B cell (primary cell): Measurements from ENCODE around the gene OR52M1. TPM values are rescaled to one million over a fixed set of nuclear protein-coding genes. Genes with fewer than 3 reads are reported as not detected.
A peak's percentile ranks its signal among the peaks of the same experiment; 100 is the strongest.

ENCODE experiments used
- ATAC-seq: fragments of 200-7000 bp; cut with Tn5 transposase; one replicate; pipeline ENCODE4 v1.10.0; 2021; ENCODE audit warnings: low read depth, mild to moderate bottlenecking, moderate number of reproducible peaks, moderate library complexity
- CTCF ChIA-PET: fragments of 350-600 bp; sonication (Branson Sonifier 250); formaldehyde crosslinking; loops from one replicate; lab custom pipeline; 2021; ENCODE audit warnings: antibody characterized with exemption, inconsistent platforms; lab: Charles Lee
- POLR2A ChIA-PET: fragments of 350-600 bp; sonication (Branson Sonifier 250); formaldehyde crosslinking; loops from one replicate; lab custom pipeline; 2021; ENCODE audit warnings: antibody characterized with exemption; lab: Charles Lee
- DNase-seq: peaks from one replicate; pipeline ENCODE4 v3.0.0; 2013
- H2AFZ ChIP-seq: 2 replicates; pipeline ENCODE4 v1.6.1; 2012; ENCODE audit warnings: mild to moderate bottlenecking, low read depth, low read length; ENCODE audit not compliant: insufficient read depth, poor library complexity, severe bottlenecking
- H3K27ac ChIP-seq, 2 donors: 1 replicate in 1 of 2; 2 replicates in 1 of 2; pipeline ENCODE4 v1.5.1; 2012 to 2013; ENCODE audit warnings: low read length in 2 of 2, mild to moderate bottlenecking in 2 of 2, moderate library complexity in 1 of 2
- H3K27me3 ChIP-seq, 4 experiments: fragments of 200-600 bp in 1 of 4; sonication (generic) in 1 of 4; replicated peaks in 1 of 4; 1 replicate in 2 of 4; 2 replicates in 2 of 4; pipeline versions ENCODE4 v1.6.1 to v1.7.0; 2013 to 2016; ENCODE audit warnings: low read length in 3 of 4, mild to moderate bottlenecking in 2 of 4, mixed read lengths in 1 of 4, moderate library complexity in 1 of 4; ENCODE audit not compliant: insufficient read depth in 4 of 4, control insufficient read depth in 3 of 4; ENCODE audit errors: control extremely low read depth in 1 of 4
- H3K36me3 ChIP-seq, 2 experiments: replicated peaks in 1 of 2; 1 replicate in 1 of 2; 2 replicates in 1 of 2; pipeline versions ENCODE4 v1.6.1 to v1.7.1; 2013; ENCODE audit warnings: low read length in 1 of 2; ENCODE audit not compliant: insufficient read depth in 2 of 2, control insufficient read depth in 1 of 2; ENCODE audit errors: control extremely low read depth in 1 of 2, extremely low read depth in 1 of 2
- H3K4me1 ChIP-seq, 2 donors: fragments of 200-600 bp in 1 of 2; sonication (generic) in 1 of 2; 1 replicate in 1 of 2; 2 replicates in 1 of 2; pipeline versions ENCODE4 v1.5.1 to v1.6.1; 2013 to 2017; ENCODE audit warnings: low read length in 2 of 2; ENCODE audit not compliant: control insufficient read depth in 2 of 2, insufficient read depth in 2 of 2
- H3K4me2 ChIP-seq: replicated peaks from 2 replicates; pipeline ENCODE3; 2012; ENCODE audit warnings: mild to moderate bottlenecking, low read depth, low read length; ENCODE audit not compliant: poor library complexity, severe bottlenecking
- H3K4me3 ChIP-seq, 5 experiments: fragments of 200-600 bp in 1 of 5; sonication (generic) in 1 of 5; 1 replicate in 3 of 5; 2 replicates in 2 of 5; pipeline versions ENCODE4 v1.5.1 to v1.7.0; 2011 to 2016; ENCODE audit warnings: low read length in 4 of 5, mild to moderate bottlenecking in 4 of 5, low read depth in 2 of 5, control low read depth in 1 of 5, moderate library complexity in 1 of 5; ENCODE audit not compliant: insufficient read depth in 1 of 5; ENCODE audit errors: control extremely low read depth in 1 of 5, extremely low read depth in 1 of 5
- H3K79me2 ChIP-seq: fragments of 200-600 bp; sonication (generic); one replicate; pipeline ENCODE4 v1.6.0; 2016; ENCODE audit warnings: low read length; ENCODE audit not compliant: control insufficient read depth, insufficient read depth
- H3K9ac ChIP-seq: fragments of 200-600 bp; sonication (generic); 2 replicates; pipeline ENCODE4 v1.6.1; 2017; ENCODE audit warnings: mild to moderate bottlenecking, low read length, moderate library complexity
- H3K9me3 ChIP-seq, 3 donors: one replicate each; pipeline versions ENCODE4 v1.6.1 to v1.7.1; 2013; ENCODE audit warnings: low read length in 2 of 3; ENCODE audit not compliant: control insufficient read depth in 2 of 3, insufficient read depth in 1 of 3; ENCODE audit errors: control extremely low read depth in 1 of 3
- H4K20me1 ChIP-seq: 2 replicates; pipeline ENCODE4 v1.6.0; 2012; ENCODE audit warnings: mild to moderate bottlenecking, low read length; ENCODE audit not compliant: insufficient read depth, control insufficient read depth, poor library complexity, severe bottlenecking
- H3K27ac Mint-ChIP-seq: one replicate; pipeline ENCODE4 v1.8.0; 2021; ENCODE audit warnings: mixed read lengths
- H3K27me3 Mint-ChIP-seq: one replicate; pipeline ENCODE4 v1.8.0; 2021; ENCODE audit warnings: mixed read lengths
- H3K4me1 Mint-ChIP-seq: one replicate; pipeline ENCODE4 v1.8.0; 2021; ENCODE audit warnings: mixed read lengths
- H3K4me3 Mint-ChIP-seq: one replicate; pipeline ENCODE4 v1.8.0; 2021; ENCODE audit warnings: mixed read lengths
- H3K9me3 Mint-ChIP-seq: one replicate; pipeline ENCODE4 v1.8.0; 2022; ENCODE audit warnings: mixed read lengths; ENCODE audit not compliant: insufficient read depth
- CTCF ChIP-seq: fragments of 200-600 bp; IDR thresholded peaks from one replicate; pipeline ENCODE4 v1.8.0; 2022; ENCODE audit warnings: antibody characterized with exemption, mild to moderate bottlenecking
- EZH2 ChIP-seq: IDR thresholded peaks from 2 replicates; pipeline ENCODE4 v1.6.1; 2012; ENCODE audit warnings: borderline replicate concordance, low read depth, mild to moderate bottlenecking, moderate library complexity, low read length; ENCODE audit not compliant: insufficient read depth, poor library complexity, severe bottlenecking
- WGBS: methylation state at CpG from one replicate; pipeline ENCODE4 v1.1.5; 2013; ENCODE audit warnings: missing lambda C conversion rate; ENCODE audit not compliant: insufficient coverage; 5-methylcytosine and 5-hydroxymethylcytosine counted together
- intact Hi-C: fragments of 100-400 bp; cut with micrococcal nuclease; formaldehyde crosslinking; loops from one replicate; pipeline ENCODE4 v1.10.0; 2022
- polyA plus RNA-seq: library from polyadenylated mRNA; depleted of rRNA; stranded (reverse); fragments of >200 nt; gene quantifications from 2 replicates; pipeline ENCODE4 v1.2.3, GENCODE V29; 2012
- total RNA-seq, 2 donors: library from RNA; stranded (reverse); fragments of 120-200 nt in 1 of 2; gene quantifications; 1 replicate in 1 of 2; 2 replicates in 1 of 2; pipeline versions ENCODE4 v1.2.3 to v1.2.4, GENCODE V29; 2013 to 2022

OR52M1 gene
- total and polyA plus RNA-seq, 2 donors (not counting 1 experiment from before 2014, with no cell fraction given), result not detected

- 28% methylated on average over 3 of the region's 3 CpGs for WGBS
- DNase-seq (peak; percentile 44), ATAC-seq (no peak)
- intact Hi-C loops, result loop anchor here (1.0 kb wide), 1 partner anchor 352 kb away; no protein-coding TSS in a partner anchor
- TF ChIP-seq EZH2 (no peak), CTCF (peak; percentile 72)
- Histone ChIP-seq H3K79me2 (no peaks in the 10 kb centered on the region), H3K27me3 (peaks cover 0 to 3% (median 0%) of the 10 kb centered on the region in 4 experiments), H3K27ac (no peak overlapping the region), H4K20me1 (no peaks in the 10 kb centered on the region), H3K4me2 (no peak overlapping the region), H2AFZ (no peak overlapping the region), H3K36me3 (no peaks in the 10 kb centered on the region), H3K9ac (no peak overlapping the region), H3K9me3 (no peaks in the 10 kb centered on the region), H3K4me3 (no peak overlapping the region), H3K4me1 (no peaks in the 10 kb centered on the region)
- ChIA-PET CTCF (interaction anchor here (0.6 to 6.6 kb wide), 6 partner anchors 10 to 357 kb away, joined by 3 to 92 read pairs (median 4); no protein-coding TSS in a partner anchor), POLR2A (no interaction called here)
- H3K9me3 Mint-ChIP-seq, result no peaks in the 10 kb centered on the region
- H3K27ac Mint-ChIP-seq, result no peak overlapping the region
- no peak overlapping the region for H3K4me3 Mint-ChIP-seq
- no peaks in the 10 kb centered on the region for H3K4me1 Mint-ChIP-seq
- H3K27me3 Mint-ChIP-seq, result peaks cover 6% of the 10 kb centered on the region
Measured at GRCh38 chr11:4539603-4540219, 5.3 kb upstream of the OR52M1 start.

GRCh38 chr11:4541071-4541470 is 3.9 kb upstream of the OR52M1 start:
- H3K27ac Mint-ChIP-seq, result no peak overlapping the region
- H3K79me2 ChIP-seq, result no peaks in the 10 kb centered on the region
- no peak overlapping the region for H2AFZ ChIP-seq
- ATAC-seq (no peak), DNase-seq (no peak)
- no peaks in the 10 kb centered on the region for H3K36me3 ChIP-seq
- no peaks in the 10 kb centered on the region for H3K4me1 ChIP-seq
- H4K20me1 ChIP-seq, result no peaks in the 10 kb centered on the region
- TF ChIP-seq EZH2, result no peak
- TF ChIP-seq CTCF, result no peak
- H3K27me3 Mint-ChIP-seq, result peaks cover 10% of the 10 kb centered on the region
- POLR2A ChIA-PET, result no interaction called here
- no peaks in the 10 kb centered on the region for H3K4me1 Mint-ChIP-seq
- CTCF ChIA-PET, result interaction anchor here (1.1 to 6.6 kb wide), 4 partner anchors 8 to 355 kb away, joined by 3 to 92 read pairs (median 4); no protein-coding TSS in a partner anchor
- H3K9me3 ChIP-seq, result no peaks in the 10 kb centered on the region
- no peak overlapping the region for H3K9ac ChIP-seq
- no peak overlapping the region for H3K4me3 ChIP-seq
- H3K4me3 Mint-ChIP-seq, result no peak overlapping the region
- no peak overlapping the region for H3K4me2 ChIP-seq
- H3K9me3 Mint-ChIP-seq, result no peaks in the 10 kb centered on the region
- WGBS, result 60% methylated on average over 1 of the region's 1 CpG
- no peak overlapping the region for H3K27ac ChIP-seq
- intact Hi-C loops, result no loop called here
- H3K27me3 ChIP-seq, result peaks cover 0 to 3% (median 0%) of the 10 kb centered on the region in 4 experiments
